ENCODE data around the gene SZRD1. TPM values are rescaled to one million over a fixed set of nuclear protein-coding genes. Genes with fewer than 3 reads are reported as not detected.

SZRD1 gene
- total and polyA plus RNA-seq, 9 of the 15 experiments (the other 6 are each of a cell fraction or from before 2014, with no cell fraction given), result 3.9 to 149 (median 82.5) TPM

GRCh38 chr1:16440131-16440469 lies 73.1 kb downstream of the SZRD1 start (continued):
- TF ChIP-seq ATF6 (CRISPR knock-in tag; IDR thresholded peaks at IDR 0.05) (0 out of 2 replicates have a peak, but pooled peaks have one; percentile 69), ADNP (tag; IDR thresholded peaks at IDR 0.05) (peak; percentile 2; the same call in 1 of the 2 replicates), SREBF2 (CRISPR knock-in tag; IDR thresholded peaks at IDR 0.05) (peak; percentile 96; the same call in 1 of the 2 replicates), CBFB (CRISPR knock-in tag; IDR thresholded peaks at IDR 0.05) (peak; percentile 87), ZNF224 (CRISPR knock-in tag; IDR thresholded peaks at IDR 0.05) (0 out of 2 replicates have a peak, but pooled peaks have one; percentile 45), BRD9 (IDR thresholded peaks at IDR 0.05; ENCODE audit: low read depth, partially characterized antibody) (no peak), HEY1 (CRISPR knock-in tag; IDR thresholded peaks at IDR 0.05; ENCODE audit: borderline replicate concordance) (0 out of 2 replicates have a peak, but pooled peaks have one; percentile 16), NR1H2 (CRISPR knock-in tag; IDR thresholded peaks at IDR 0.05) (peak; percentile 70; the same call in 1 of the 2 replicates), ZNF232 (CRISPR knock-in tag; IDR thresholded peaks at IDR 0.05) (0 out of 2 replicates have a peak, but pooled peaks have one; percentile 39)
- TF ChIP-seq, protein P1, sequence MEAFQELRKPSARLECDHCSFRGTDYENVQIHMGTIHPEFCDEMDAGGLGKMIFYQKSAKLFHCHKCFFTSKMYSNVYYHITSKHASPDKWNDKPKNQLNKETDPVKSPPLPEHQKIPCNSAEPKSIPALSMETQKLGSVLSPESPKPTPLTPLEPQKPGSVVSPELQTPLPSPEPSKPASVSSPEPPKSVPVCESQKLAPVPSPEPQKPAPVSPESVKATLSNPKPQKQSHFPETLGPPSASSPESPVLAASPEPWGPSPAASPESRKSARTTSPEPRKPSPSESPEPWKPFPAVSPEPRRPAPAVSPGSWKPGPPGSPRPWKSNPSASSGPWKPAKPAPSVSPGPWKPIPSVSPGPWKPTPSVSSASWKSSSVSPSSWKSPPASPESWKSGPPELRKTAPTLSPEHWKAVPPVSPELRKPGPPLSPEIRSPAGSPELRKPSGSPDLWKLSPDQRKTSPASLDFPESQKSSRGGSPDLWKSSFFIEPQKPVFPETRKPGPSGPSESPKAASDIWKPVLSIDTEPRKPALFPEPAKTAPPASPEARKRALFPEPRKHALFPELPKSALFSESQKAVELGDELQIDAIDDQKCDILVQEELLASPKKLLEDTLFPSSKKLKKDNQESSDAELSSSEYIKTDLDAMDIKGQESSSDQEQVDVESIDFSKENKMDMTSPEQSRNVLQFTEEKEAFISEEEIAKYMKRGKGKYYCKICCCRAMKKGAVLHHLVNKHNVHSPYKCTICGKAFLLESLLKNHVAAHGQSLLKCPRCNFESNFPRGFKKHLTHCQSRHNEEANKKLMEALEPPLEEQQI (IDR thresholded peaks at IDR 0.05), result no peak
- TF ChIP-seq, protein P2, sequence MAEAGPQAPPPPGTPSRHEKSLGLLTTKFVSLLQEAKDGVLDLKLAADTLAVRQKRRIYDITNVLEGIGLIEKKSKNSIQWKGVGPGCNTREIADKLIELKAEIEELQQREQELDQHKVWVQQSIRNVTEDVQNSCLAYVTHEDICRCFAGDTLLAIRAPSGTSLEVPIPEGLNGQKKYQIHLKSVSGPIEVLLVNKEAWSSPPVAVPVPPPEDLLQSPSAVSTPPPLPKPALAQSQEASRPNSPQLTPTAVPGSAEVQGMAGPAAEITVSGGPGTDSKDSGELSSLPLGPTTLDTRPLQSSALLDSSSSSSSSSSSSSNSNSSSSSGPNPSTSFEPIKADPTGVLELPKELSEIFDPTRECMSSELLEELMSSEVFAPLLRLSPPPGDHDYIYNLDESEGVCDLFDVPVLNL (CRISPR knock-in tag; IDR thresholded peaks at IDR 0.05; ENCODE audit: low read depth), result peak; percentile 19; the same call in 1 of the 2 replicates
- TF ChIP-seq, protein P3, sequence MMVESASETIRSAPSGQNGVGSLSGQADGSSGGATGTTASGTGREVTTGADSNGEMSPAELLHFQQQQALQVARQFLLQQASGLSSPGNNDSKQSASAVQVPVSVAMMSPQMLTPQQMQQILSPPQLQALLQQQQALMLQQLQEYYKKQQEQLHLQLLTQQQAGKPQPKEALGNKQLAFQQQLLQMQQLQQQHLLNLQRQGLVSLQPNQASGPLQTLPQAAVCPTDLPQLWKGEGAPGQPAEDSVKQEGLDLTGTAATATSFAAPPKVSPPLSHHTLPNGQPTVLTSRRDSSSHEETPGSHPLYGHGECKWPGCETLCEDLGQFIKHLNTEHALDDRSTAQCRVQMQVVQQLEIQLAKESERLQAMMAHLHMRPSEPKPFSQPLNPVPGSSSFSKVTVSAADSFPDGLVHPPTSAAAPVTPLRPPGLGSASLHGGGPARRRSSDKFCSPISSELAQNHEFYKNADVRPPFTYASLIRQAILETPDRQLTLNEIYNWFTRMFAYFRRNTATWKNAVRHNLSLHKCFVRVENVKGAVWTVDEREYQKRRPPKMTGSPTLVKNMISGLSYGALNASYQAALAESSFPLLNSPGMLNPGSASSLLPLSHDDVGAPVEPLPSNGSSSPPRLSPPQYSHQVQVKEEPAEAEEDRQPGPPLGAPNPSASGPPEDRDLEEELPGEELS (CRISPR knock-in tag; IDR thresholded peaks at IDR 0.05; ENCODE audit: borderline replicate concordance), result 0 out of 2 replicates have a peak, but pooled peaks have one; percentile 54
